NCI-H2081 (cell line): Measurements from ENCODE around the gene SBF2.
"Not testable (repeated sequence)": the region's sequence is repeated elsewhere in the genome, so short reads cannot be mapped to it uniquely, and the experiment has no call there.

Source experiments
- DNase-seq, 2 experiments: peaks; one replicate each; lab custom pipeline; 2025; lab: John Stamatoyannopoulos, UW

Gene SBF2

GRCh38 chr11:10066441-10066840, 227.6 kb downstream of the SBF2 start:
- peak in 1 of 2 experiments; percentile 15 for DNase-seq

GRCh38 chr11:10064828-10065227, 229.2 kb downstream of the SBF2 start:
- DNase-seq = no peak

- DNase-seq = no peak
Observed at GRCh38 chr11:10058356-10058755, 235.7 kb downstream of the SBF2 start.

DNA sequence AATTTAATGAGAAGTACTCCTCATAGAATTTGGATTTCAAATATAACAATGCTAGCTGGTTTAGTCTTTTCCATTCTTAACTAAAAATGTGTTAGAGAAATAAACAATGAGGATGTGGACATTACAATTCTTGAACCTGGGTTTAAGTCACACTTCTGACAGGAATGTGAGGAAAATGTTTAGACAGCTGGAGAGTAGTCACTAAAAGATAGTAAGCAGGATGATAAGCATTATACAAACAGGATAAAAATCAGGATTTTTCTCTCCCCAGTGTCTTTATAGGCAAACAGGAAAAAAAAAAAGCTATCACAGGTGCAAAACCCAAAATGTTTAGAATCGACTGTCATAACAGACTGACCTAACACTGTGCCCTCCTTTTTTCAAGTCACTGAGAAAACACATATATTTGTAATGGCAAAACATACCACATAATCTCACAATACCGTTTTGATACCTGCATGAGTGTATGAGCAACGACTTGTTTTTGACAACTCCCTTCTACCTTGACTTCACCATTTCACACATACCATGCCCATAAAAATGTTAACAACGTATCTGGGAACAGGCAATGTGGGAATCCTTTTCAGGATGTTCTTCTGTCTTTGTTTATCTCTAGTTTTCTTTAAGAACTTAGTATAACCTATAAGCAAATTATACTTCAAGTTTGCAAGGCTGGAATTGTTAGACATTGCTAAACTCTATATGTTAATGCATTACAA, 242.0 kb downstream of the SBF2 start:
- DNase-seq = no peak

- DNase-seq = no peak
Observed at GRCh38 chr11:10050561-10050960, 243.5 kb downstream of the SBF2 start.

DNA sequence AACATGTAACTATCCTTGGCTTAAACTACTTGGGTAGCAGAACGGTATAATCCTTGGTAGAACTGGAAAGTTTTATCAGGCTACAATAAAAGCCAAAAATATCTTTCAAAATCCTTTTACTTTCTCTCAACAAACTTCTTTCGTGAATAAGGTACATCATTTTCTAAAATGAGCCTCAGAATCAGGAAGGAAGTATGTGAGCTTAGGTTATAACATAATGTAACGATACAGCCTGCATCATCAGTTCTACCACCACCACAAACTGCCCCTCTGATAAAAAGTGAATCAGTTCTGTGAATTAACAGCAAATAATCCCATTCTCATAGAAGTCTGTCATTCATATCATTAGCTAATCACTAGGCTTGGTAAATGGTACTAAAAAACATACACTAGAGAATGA, 244.3 kb downstream of the SBF2 start:
- DNase-seq = no peak

DNA sequence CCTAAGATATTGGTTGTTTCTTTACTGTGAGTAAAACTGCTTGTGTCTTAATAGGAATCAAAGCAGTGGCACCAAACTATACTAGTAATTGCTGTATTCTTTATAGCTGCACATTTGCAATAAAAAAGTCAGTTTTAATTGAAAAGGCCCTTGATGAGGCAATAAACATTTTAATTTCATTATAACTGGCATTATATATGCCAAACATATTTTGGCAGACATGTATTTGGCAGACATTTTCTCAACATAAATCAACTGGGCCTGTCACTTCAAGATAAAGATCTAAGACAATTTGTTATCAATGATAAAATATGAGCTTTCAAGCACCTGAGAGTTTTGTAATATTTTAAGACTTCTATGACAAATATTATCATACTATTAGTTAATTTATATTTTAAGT, 245.7 kb downstream of the SBF2 start:
- no peak for DNase-seq

DNA sequence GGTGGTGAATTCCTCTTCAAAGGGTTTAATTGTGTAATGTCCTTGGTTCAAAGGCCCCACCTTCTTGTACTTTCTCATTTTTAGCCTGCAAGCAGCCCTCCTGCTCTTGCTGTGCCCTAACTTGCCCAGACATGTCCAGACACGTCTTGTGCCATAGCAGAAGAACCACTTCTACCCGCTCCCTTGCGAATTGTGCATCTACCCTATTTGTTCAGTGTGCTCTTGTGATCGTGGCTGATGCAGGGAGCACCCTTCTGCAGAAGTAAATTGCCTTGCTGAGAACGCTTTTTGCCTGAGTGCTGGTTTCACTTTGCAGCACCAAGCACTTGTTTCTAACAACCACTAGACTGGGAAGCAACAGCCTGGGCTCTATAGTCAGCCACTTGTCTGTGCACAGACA, 249.4 kb downstream of the SBF2 start:
- no peak for DNase-seq

GRCh38 chr11:10042699-10043098, 251.3 kb downstream of the SBF2 start:
- DNase-seq = no peak

DNA sequence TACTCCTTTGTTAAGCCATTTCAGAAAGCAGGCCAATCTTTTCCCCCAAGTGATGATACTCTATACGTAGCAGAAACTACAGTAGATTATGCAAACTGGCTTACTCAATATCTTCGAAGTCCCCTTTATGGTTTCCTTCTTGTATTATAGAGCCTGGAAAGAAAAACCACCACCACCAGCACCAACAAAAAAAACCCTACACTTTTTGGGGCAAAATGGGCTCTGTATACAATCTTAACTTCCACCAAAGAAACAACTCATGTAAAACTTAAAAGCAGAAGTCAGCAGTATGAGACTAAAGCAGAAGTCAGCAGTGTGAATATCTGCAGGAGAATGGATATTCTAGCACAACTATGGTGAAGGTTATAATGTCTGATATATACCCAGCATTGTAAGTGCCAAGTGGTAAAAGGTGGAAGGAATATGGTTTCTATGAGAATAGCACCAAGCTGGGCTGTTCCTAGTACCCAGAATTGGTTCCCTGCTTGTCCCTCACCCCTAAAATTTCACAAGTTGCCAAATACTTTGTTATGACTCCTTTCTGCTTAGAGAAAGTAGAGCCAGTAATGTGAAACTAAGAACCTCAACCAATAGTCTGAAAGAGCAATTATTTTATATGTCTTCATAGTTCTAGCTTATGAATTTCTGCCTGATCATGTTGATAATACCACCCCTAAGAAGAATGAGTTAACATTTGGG, 252.1 kb downstream of the SBF2 start:
- no peak for DNase-seq

DNA sequence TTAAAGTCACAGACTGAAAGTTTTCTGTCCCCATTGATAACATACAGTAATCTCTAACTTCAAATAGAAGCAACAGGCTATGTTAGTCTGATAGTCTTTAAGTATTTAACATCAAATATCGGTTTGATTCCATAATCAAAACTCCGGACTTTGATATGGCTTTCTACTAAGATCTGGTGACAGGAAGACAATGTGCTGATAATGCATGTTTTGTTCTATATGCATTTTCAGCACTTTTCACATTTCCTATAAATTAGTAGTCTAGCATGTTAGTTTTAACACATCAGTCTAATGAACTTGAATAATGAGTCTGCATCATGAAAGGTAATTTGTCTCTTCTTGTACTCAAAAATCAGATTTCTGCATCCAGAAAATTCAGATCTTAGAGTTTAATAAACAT, 252.7 kb downstream of the SBF2 start:
- DNase-seq = no peak

DNA sequence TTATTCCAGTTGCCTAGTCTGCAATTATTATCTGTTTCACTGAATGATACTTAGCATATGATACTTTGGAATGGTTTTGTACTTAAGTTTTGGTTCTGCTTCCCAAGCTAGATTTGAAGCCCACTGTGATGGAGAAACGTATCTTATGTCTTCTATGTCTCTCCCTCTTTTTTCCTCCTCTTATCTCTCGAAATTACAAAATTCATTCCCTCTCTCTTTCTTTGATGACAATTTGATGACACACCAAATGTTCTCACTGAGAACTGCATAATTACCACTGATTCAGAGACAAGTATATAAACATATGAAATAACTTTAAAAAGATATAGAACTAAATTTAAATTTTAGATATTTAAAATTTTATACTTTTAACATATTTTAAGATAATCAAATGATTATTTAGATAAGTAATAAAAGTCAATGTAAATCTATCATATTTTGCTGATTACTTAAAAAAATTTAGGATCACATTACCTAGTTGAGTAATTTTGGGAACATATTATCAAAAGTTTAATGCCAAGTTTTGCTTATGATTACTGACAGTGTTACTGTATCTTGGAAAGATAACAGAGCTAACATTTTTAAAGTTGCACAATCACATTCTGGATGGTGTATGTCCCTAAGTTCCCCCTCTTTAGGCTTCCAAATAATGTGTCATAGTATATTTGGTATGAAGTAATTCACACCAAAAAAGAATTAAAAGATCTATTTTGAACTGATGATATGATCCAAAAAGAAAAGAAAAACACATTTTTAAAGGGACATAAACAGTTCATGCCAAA, 255.3 kb downstream of the SBF2 start:
- no peak for DNase-seq

DNA sequence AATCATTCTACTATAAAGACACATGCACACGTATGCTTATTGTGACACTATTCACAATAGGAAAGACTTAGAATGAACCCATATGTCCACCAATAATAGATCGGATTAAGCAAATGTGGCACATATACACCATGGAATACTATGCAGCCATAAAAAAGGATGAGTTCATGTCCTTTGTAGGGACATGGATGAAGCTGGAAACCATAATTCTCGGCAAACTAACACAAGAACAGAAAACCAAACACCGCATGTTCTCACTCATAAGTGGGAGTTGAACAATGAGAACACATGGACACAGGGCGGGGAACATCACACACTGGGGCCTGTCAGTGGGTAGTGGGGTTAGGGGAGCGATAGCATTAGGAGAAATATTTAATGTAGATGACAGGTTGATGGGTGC, 258.1 kb downstream of the SBF2 start:
- not testable (repeated sequence) for DNase-seq

- DNase-seq = no peak
Observed at GRCh38 chr11:10032935-10033334, 261.1 kb downstream of the SBF2 start.

GRCh38 chr11:10030122-10030490, 263.9 kb downstream of the SBF2 start:
- no peak for DNase-seq

GRCh38 chr11:10029386-10030121, 264.5 kb downstream of the SBF2 start:
- DNase-seq = no peak

- no peak for DNase-seq
Observed at GRCh38 chr11:10026514-10026913, 267.5 kb downstream of the SBF2 start.

- DNase-seq = no peak
Observed at GRCh38 chr11:10023212-10023611, 270.8 kb downstream of the SBF2 start.

DNA sequence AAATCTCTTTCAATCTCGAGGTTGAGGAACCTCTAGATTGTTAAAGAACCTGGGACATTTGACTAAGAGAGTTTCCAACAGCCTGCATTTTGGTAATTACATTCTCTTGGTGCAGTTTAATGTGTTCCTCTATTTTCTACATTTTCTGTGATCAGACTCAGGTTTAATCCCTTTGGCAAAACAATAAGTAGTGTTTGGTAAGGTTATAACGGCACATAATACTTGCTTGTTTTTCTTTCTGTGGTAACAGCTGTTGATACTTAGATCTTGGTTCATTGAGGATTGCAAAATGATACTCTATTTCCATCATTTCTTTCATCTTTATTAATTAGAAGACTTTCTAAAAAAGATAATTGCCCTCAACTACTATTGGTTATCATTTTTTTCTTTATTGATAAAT, 271.3 kb downstream of the SBF2 start:
- DNase-seq = no peak

- peak in 1 of 2 experiments; percentile 15 for DNase-seq
Observed at GRCh38 chr11:10021563-10021962, 272.5 kb downstream of the SBF2 start.

DNA sequence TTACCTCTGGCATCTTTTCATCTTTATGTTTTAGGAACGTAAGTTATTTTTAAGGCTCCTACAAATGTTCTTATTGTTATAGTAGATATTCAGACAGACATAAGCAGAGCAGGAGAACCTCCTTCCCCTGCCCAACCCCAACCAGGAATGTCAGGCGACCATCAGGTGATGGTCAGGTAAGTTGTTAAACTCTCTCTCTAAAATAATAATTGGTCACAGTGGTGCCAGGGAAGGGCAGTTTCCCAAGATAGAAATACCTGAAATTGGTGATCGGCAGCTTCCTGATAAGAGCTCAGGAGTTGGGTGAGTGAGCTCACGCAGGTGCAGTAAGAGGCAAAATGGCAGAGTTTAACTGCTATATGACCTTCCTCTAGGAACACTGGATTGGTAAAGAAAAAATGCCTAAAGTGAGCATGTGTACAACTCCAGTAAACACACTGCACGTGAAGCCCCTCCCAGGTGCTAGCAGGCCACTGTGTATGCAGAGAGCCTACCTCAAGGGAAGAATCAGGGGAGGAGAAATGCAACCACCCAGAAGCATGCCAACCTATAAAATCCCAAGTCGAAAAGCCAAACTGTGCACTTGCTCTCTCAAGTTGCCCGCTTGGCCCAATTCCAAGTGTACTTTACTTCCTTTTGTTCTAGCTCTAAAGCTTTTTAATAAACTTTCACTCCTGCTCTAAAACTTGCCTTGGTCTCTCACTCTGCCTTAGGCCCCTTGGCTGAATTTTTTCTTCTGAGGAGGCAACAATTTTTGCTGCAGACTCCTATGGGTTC, 273.9 kb downstream of the SBF2 start:
- DNase-seq = no peak

- DNase-seq = no peak
Observed at GRCh38 chr11:10017911-10018310, 276.1 kb downstream of the SBF2 start.
